GM12873 (cell line): ENCODE measurements around the gene RGS6.

ENCODE experiments used
- TF ChIP-seq, protein P1 (sequence below): IDR thresholded peaks from 2 replicates; pipeline ENCODE4 v1.5.1; 2012; ENCODE audit warnings: low read depth, mild to moderate bottlenecking, moderate library complexity, low read length, control low read depth; ENCODE audit not compliant: insufficient read depth; ENCODE audit errors: missing control alignments

The RGS6 gene

DNA sequence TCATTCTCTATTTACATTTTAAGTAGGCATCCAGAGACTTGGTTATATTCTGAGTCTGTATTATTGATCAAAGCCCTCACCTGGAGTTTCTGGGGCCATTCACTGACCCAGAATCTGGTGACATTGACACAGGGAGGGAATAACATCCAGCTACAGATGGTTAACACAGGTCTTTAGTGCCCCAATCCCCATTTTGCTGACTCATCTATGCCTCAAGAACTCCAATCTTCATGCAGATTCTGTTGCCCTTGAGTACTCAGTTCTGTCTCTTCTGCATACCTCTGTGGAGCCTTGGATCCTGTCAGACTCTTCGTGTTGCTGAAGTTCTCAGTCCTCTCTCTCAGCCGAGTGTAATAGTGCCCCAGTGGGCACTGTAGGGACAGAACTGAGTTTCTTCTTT lies 208.9 kb downstream of the RGS6 start:
- TF ChIP-seq, protein P1, sequence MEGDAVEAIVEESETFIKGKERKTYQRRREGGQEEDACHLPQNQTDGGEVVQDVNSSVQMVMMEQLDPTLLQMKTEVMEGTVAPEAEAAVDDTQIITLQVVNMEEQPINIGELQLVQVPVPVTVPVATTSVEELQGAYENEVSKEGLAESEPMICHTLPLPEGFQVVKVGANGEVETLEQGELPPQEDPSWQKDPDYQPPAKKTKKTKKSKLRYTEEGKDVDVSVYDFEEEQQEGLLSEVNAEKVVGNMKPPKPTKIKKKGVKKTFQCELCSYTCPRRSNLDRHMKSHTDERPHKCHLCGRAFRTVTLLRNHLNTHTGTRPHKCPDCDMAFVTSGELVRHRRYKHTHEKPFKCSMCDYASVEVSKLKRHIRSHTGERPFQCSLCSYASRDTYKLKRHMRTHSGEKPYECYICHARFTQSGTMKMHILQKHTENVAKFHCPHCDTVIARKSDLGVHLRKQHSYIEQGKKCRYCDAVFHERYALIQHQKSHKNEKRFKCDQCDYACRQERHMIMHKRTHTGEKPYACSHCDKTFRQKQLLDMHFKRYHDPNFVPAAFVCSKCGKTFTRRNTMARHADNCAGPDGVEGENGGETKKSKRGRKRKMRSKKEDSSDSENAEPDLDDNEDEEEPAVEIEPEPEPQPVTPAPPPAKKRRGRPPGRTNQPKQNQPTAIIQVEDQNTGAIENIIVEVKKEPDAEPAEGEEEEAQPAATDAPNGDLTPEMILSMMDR, result no peak

DNA sequence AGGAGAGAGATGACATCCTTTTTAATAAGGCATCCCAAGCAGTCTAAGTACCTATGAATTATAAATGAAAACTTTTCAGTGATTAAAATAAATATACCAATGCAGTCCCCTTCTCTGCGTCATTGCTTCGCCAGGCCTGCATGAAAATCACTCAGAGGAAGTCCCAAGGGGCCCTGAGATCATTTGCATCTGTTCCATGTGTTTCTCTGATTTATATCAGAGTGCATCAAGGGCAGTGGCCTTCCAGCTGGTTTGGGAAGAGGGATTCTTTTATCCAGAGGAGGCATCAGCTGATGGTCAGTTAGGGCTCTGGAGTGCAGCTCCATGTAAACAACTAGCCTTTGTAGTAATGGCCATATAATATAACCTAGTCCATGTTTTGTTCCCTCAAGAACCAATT lies 210.1 kb downstream of the RGS6 start:
- TF ChIP-seq, protein P1, result no peak

GRCh38 chr14:72146241-72146640 lies 214.0 kb downstream of the RGS6 start:
- TF ChIP-seq, protein P1, result no peak

DNA sequence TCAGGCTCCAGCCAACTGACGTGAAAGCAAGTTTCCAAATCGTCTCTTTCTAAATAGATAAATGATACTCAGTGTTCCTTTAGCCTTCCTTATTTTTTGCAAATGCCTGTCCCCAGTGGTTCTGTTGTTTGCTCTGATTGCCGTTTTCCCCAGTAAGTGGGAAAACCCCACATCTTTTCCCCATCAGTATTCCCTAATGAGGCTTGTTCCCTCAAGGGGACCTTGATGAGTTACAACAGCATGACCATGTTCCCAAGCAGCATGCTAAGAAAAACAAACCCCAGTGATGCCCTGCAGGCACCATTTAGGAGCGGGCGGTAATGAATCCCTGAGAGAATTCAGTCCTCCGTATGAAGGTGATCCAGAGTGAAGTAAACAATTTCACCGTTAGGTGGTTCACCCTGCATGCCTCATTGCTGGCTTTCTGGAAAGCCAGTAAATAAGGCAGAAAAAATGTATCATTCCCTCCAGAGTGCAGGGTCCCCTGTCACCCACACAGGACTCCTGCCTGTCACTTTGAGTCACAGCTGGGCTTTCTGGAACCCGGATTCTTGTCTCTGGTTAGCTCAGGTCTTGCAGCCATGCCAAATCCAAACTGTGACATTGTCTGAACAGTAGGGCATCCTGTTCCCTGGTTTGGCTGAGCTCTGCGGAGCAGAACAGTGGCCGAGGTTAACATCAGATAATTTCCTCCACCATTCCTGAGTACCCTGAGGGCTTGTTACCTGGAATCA lies 222.6 kb downstream of the RGS6 start:
- TF ChIP-seq, protein P1, result no peak

GRCh38 chr14:72155379-72155993 lies 223.3 kb downstream of the RGS6 start:
- TF ChIP-seq, protein P1, result no peak

- TF ChIP-seq, protein P1, result no peak
Observed at GRCh38 chr14:72164420-72165228, 232.4 kb downstream of the RGS6 start.

- TF ChIP-seq, protein P1, result no peak
Observed at GRCh38 chr14:72165229-72165698, 233.0 kb downstream of the RGS6 start.
